Measurements from ENCODE around the gene HRH1. TPM values are rescaled to one million over a fixed set of nuclear protein-coding genes. Genes with fewer than 3 reads are reported as not detected.
A peak's percentile ranks its signal among the peaks of the same experiment; 100 is the strongest.

HRH1 gene
- total and polyA plus RNA-seq, 2 of the 13 experiments (the other 11 are each of a cell fraction or from before 2014, with no cell fraction given), result not detected

- Histone ChIP-seq H3K9me3 (ENCODE audit: low read length) (no peaks in the 10 kb centered on the region), H2AFZ (ENCODE audit: low read length) (no peak overlapping the region), H3K4me2 (ENCODE audit: low read depth, low read length) (no peak overlapping the region), H3K4me3 (replicated peaks in 1 of 3; ENCODE audit: insufficient read depth in 1 of 3, low read depth in 2 of 3, low read length in 3 of 3) (no peak overlapping the region), H3K27ac (ENCODE audit: extremely low read length, insufficient read depth, low read length) (no peak overlapping the region), H3K9ac (ENCODE audit: insufficient read depth, low read depth, low read length) (no peak overlapping the region), H3K36me3 (replicated peaks in 1 of 2; ENCODE audit: control insufficient read depth in 1 of 2, insufficient read depth in 2 of 2, low read length in 2 of 2) (no peaks in the 10 kb centered on the region), H3K27me3 (ENCODE audit: control insufficient read depth in 1 of 2, insufficient read depth in 2 of 2, low read length in 2 of 2) (peaks cover 0 to 30% of the 10 kb centered on the region in 2 experiments; a peak in 2 of 5 replicates), H4K20me1 (ENCODE audit: insufficient read depth, low read length) (no peaks in the 10 kb centered on the region), H3K79me2 (ENCODE audit: insufficient read depth, low read length) (no peaks in the 10 kb centered on the region), H3K4me1 (ENCODE audit: insufficient read depth, low read length) (no peaks in the 10 kb centered on the region)
- no TSS peak for BruUV-seq (replicated peaks)
- TF ChIP-seq SNAPC5 (CRISPR knock-in tag; IDR thresholded peaks at IDR 0.05; ENCODE audit: borderline replicate concordance), result no peak
- 0 out of 2 replicates have a peak, but pooled peaks have one; percentile 9 for TF ChIP-seq CEBPB (IDR thresholded peaks at IDR 0.05; ENCODE audit: borderline replicate concordance, low read depth, low read length)
- WGBS (ENCODE audit: low lambda C conversion rate), result 20% methylated on average over 2 of the region's 2 CpGs
- no peak for DNase-seq (ENCODE audit: low spot score)
- CTCF ChIA-PET (ENCODE audit: low intra/inter-chr PET ratio, low total read pairs), result no interaction called here
- FAIRE-seq, result no peak
- intact Hi-C loops (cut with micrococcal nuclease; ENCODE audit: unreplicated experiment) (no loop called here), in situ Hi-C loops (cut with HindIII; ENCODE audit: extremely low pct_ligation_motif_present, low pct_unique_long_range_greater_than_20kb) (no loop called here)
- POLR2A ChIA-PET, result no interaction called here
- ATAC-seq, result no peak; the same call in 2 of the 3 replicates
Observed at GRCh38 chr3:11134794-11135193, 19.5 kb upstream of the HRH1 start.

- 0% methylated on average over 1 of the region's 3 CpGs for WGBS (ENCODE audit: low lambda C conversion rate)
- no peak for DNase-seq (ENCODE audit: low spot score)
- intact Hi-C loops (cut with micrococcal nuclease; ENCODE audit: unreplicated experiment) (no loop called here), in situ Hi-C loops (cut with HindIII; ENCODE audit: extremely low pct_ligation_motif_present, low pct_unique_long_range_greater_than_20kb) (no loop called here)
- no peaks in the 10 kb centered on the region for H4K20me1 ChIP-seq (ENCODE audit: insufficient read depth, low read length)
- no peak overlapping the region for H3K4me2 ChIP-seq (ENCODE audit: low read depth, low read length)
- H3K9ac ChIP-seq (ENCODE audit: insufficient read depth, low read depth, low read length), result no peak overlapping the region
- no peak for ATAC-seq
- H3K36me3 ChIP-seq (replicated peaks in 1 of 2; ENCODE audit: control insufficient read depth in 1 of 2, insufficient read depth in 2 of 2, low read length in 2 of 2), result no peaks in the 10 kb centered on the region
- POLR2A ChIA-PET, result no interaction called here
- no peak for FAIRE-seq
- no peak overlapping the region for H3K27ac ChIP-seq (ENCODE audit: extremely low read length, insufficient read depth, low read length)
- H3K4me1 ChIP-seq (ENCODE audit: insufficient read depth, low read length), result no peaks in the 10 kb centered on the region
- TF ChIP-seq HMG20B (CRISPR knock-in tag; conservative IDR thresholded peaks at IDR 0.05), result no peak
- no peak for TF ChIP-seq SALL2 (CRISPR knock-in tag; IDR thresholded peaks at IDR 0.05)
- TF ChIP-seq EED (CRISPR knock-in tag; IDR thresholded peaks at IDR 0.05), result no peak
- no peak for TF ChIP-seq MEF2D (CRISPR knock-in tag; IDR thresholded peaks at IDR 0.05)
- TF ChIP-seq NCOR1 (IDR thresholded peaks at IDR 0.05; ENCODE audit: borderline replicate concordance, low read length), result no peak
- TF ChIP-seq FOXK1 (CRISPR knock-in tag; IDR thresholded peaks at IDR 0.05; ENCODE audit: borderline replicate concordance, low read depth), result no peak
- TF ChIP-seq KLF13 (CRISPR knock-in tag; IDR thresholded peaks at IDR 0.05), result no peak
- no peak for TF ChIP-seq SRSF1 (optimal IDR thresholded peaks at IDR 0.05; ENCODE audit: low read depth, low read length)
- TF ChIP-seq MXD3 (CRISPR knock-in tag; IDR thresholded peaks at IDR 0.05), result no peak
- TF ChIP-seq ZNF567 (CRISPR knock-in tag; IDR thresholded peaks at IDR 0.05; ENCODE audit: borderline replicate concordance), result no peak
- peaks cover 0 to 22% of the 10 kb centered on the region in 2 experiments; a peak in 2 of 5 replicates for H3K27me3 ChIP-seq (ENCODE audit: control insufficient read depth in 1 of 2, insufficient read depth in 2 of 2, low read length in 2 of 2)
- no peak overlapping the region for H2AFZ ChIP-seq (ENCODE audit: low read length)
- no peaks in the 10 kb centered on the region for H3K79me2 ChIP-seq (ENCODE audit: insufficient read depth, low read length)
- no peak overlapping the region for H3K4me3 ChIP-seq (replicated peaks in 1 of 3; ENCODE audit: insufficient read depth in 1 of 3, low read depth in 2 of 3, low read length in 3 of 3)
- BruUV-seq (replicated peaks), result no TSS peak
- H3K9me3 ChIP-seq (ENCODE audit: low read length), result no peaks in the 10 kb centered on the region
- CTCF ChIA-PET (ENCODE audit: low intra/inter-chr PET ratio, low total read pairs), result no interaction called here
Observed at GRCh38 chr3:11136116-11136515, 18.2 kb upstream of the HRH1 start.
